Measurements from ENCODE around the gene TMEM255B. TPM values are rescaled to one million over a fixed set of nuclear protein-coding genes. Genes with fewer than 3 reads are reported as not detected.

The TMEM255B gene
- total RNA-seq, 2 donors from 2014 or later: 3.0 to 4.2 TPM

DNA sequence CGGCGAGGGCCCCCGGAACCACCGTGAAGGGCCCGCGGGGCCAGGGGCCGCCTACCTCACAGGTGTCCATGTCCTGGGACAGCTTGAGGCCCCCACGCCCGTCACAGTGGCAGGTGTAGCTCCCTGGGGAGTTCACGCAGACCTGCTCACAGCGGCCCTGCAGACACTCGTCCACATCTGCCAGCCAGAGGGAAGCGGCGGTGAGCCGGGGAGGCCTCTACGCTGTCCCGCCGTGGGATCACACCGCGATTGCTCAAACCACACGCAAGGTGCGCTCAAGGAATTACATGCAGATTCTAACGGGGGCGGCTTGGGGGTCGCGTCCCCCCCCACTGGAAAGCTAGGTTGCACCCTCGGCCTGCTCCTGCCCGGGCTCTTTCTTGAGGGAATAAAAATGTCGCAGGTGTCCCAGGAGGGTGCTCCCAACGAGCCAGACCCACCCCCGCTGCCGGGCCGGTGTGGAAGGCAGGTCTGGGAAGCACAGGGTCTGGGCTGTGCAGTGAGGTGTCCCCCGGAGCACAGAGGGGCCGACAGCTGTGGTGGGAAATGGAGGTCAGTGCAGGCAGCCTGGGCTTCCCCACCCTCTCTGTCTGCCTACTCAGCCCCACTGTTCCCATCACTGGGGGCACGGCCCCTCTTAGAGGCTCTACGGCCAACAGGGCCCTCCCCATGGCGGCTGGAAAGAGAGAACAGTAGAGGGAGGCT, 75.6 kb downstream of the TMEM255B start:
- no peak overlapping the region for H3K27ac ChIP-seq
- intact Hi-C loops (cut with DNase I): no loop called here

DNA sequence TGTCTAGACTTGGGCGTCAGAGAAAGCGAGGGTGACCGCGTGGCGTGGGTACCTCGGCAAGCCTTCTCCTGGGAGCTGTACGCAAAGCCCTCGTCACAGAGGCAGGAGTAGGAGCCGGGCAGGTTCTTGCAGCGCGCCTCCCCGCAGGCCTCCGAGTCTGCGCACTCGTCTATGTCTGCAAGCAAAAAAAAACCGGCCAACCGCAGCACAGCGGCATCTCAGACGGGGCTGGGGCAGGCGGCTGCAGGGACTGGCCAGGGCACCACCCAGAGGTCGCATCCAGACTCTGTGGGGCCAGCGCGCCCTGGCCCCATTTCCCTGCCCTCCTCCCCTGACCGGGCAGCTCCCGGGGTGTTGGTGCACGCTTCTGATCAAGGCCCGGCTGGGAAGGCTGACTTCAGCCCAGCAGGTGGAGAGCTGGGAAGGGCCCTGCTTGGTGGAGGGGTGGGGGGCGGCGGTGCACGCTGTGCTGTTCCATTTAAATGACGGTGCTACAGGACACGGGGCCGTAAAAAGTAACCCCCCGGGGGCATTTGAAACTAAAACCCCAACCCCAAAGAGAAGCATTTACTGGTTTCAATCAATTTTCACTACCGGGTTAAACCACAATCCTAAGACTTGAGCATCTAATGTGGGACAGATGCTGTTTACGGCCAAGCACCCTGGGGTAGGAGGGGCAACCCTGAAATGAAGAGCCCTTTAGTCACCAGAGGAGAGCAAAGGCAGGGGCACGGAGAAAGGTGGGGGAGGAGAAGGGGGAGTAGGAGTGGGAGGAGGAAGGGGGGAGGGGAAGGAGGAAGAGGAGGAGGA, 76.6 kb downstream of the TMEM255B start:
- H3K9ac ChIP-seq (ENCODE audit: low read depth in 2 of 2, low read length in 2 of 2): no peak overlapping the region
- no peaks in the 10 kb centered on the region for H3K36me3 ChIP-seq
- H3K9me3 ChIP-seq: no peaks in the 10 kb centered on the region
- H3K27ac ChIP-seq: no peak overlapping the region
- intact Hi-C loops (cut with DNase I): no loop called here
- H3K4me3 ChIP-seq: no peak overlapping the region
- H3K27me3 ChIP-seq: no peaks in the 10 kb centered on the region
- no peak for DNase-seq
- peaks cover 16% of the 10 kb centered on the region for H3K4me1 ChIP-seq
- TF ChIP-seq, protein P1, sequence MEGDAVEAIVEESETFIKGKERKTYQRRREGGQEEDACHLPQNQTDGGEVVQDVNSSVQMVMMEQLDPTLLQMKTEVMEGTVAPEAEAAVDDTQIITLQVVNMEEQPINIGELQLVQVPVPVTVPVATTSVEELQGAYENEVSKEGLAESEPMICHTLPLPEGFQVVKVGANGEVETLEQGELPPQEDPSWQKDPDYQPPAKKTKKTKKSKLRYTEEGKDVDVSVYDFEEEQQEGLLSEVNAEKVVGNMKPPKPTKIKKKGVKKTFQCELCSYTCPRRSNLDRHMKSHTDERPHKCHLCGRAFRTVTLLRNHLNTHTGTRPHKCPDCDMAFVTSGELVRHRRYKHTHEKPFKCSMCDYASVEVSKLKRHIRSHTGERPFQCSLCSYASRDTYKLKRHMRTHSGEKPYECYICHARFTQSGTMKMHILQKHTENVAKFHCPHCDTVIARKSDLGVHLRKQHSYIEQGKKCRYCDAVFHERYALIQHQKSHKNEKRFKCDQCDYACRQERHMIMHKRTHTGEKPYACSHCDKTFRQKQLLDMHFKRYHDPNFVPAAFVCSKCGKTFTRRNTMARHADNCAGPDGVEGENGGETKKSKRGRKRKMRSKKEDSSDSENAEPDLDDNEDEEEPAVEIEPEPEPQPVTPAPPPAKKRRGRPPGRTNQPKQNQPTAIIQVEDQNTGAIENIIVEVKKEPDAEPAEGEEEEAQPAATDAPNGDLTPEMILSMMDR (IDR thresholded peaks at IDR 0.05): no peak

More for the DNA sequence above, 75.6 kb downstream of the TMEM255B start:
- TF ChIP-seq, protein P1 (IDR thresholded peaks at IDR 0.05): no peak
- Histone ChIP-seq H3K9ac (ENCODE audit: low read depth in 2 of 2, low read length in 2 of 2) (no peak overlapping the region), H3K27me3 (no peaks in the 10 kb centered on the region), H3K9me3 (no peaks in the 10 kb centered on the region), H3K4me1 (peaks cover 12% of the 10 kb centered on the region), H3K4me3 (no peak overlapping the region), H3K36me3 (no peaks in the 10 kb centered on the region)
- DNase-seq: no peak

DNA sequence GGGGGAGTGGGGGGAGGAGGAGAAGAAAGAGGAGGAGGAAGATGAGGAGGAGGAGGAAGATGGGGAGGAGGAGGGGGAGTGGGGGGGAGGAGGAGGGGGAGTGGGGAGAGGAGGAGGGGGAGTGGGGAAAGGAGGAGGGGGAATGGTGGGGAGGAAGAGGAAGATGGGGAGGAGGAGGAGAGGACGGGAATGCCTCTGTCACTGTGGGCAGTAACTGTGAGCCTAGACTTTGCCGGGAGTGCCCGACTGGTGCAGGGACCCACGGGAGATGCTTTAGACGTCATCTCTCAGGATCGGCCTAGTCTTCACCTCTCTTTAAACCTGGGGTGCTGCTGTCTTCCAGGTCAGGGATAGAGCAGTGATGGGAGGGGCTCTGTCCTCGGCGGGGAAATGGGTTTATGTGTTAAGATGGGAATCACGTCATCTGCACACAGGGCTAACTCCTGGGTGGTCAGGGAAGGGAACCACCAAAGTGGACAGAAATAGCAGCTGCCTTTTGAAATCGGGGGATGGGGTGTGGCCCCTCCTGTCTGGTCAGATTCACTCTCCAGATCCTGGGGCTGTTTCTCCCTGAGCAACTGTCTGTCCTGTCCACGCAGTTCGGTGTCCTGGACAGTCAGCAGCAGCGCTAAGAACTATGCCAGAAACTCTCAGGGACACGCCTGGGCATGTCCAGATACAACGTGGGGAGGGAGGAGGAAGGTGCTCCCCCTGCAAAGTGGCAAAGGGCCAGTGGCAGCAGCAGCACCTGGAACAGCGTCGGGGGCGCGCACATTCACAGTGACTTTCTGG, 77.9 kb downstream of the TMEM255B start:
- Histone ChIP-seq H3K36me3 (no peaks in the 10 kb centered on the region), H3K4me3 (no peak overlapping the region), H3K27ac (peak overlapping the region; percentile 24), H3K9ac (ENCODE audit: low read depth in 2 of 2, low read length in 2 of 2) (peak overlapping the region in 1 of 2 donors; percentile 83), H3K27me3 (no peaks in the 10 kb centered on the region), H3K4me1 (peaks cover 22% of the 10 kb centered on the region), H3K9me3 (no peaks in the 10 kb centered on the region)
- TF ChIP-seq, protein P1 (IDR thresholded peaks at IDR 0.05): no peak
- intact Hi-C loops (cut with DNase I): no loop called here
- DNase-seq: peak; percentile 53

DNA sequence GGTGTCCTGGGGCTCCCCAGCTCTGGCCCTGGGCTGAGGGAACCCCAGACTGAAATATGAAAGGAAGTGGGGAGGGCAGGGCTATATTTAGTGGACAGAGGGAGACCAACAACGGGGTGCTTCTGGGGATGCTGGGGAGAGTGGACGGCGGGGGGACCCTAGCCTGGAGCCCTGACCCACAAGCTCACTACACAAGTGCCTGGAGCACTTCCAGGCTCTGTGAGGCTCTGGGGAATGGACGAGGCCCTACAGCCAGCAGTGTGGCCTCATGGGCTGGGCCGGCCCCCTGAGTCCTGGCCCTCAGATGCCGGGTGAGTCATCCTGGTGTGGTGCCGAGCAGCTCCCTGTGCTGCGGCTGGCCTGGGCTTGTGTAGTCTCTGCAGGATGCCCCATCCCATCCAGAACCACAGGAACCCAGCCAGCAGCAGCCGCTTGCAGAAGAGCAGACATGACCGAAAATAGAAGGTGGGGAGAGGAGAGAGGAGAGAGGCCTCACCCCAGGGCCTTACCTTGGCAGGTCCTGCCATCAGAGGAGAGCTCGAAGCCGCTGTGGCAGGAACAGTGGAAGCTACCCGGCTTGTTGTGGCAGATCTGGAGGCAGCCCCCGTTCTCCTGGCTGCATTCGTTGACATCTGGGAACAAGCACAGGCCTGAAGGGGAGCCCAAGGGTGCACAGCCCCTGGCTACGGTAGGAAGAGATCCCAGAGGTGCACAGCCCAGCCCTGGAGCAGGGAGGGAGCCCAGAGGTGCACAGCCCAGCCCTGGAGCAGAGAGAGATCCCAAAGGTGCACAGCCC, 78.7 kb downstream of the TMEM255B start:
- peaks cover 22% of the 10 kb centered on the region for H3K4me1 ChIP-seq
- H3K36me3 ChIP-seq: no peaks in the 10 kb centered on the region

More for the DNA sequence above, 78.7 kb downstream of the TMEM255B start:
- Histone ChIP-seq H3K9me3 (no peaks in the 10 kb centered on the region), H3K27ac (peak overlapping the region; percentile 24), H3K27me3 (no peaks in the 10 kb centered on the region), H3K9ac (ENCODE audit: low read depth in 2 of 2, low read length in 2 of 2) (peak overlapping the region; percentile 26 to 83), H3K4me3 (no peak overlapping the region)
- TF ChIP-seq, protein P1 (IDR thresholded peaks at IDR 0.05): no peak
- intact Hi-C loops (cut with DNase I): no loop called here
- peak; percentile 86 for DNase-seq
